Ascending aorta (tissue), 2 donors: ENCODE measurements around the gene PLOD2. TPM values are rescaled to one million over a fixed set of nuclear protein-coding genes. Genes with fewer than 3 reads are reported as not detected.

Experiments used
- DNase-seq, 2 donors: peaks; one replicate each; pipeline ENCODE4 v3.0.0-alpha.2; 2019; ENCODE audit warnings: low spot score in 2 of 2
- H3K27ac ChIP-seq, 2 donors: fragments of 200-600 bp; sonication (generic); one replicate each; pipeline ENCODE4 v1.5.1; 2016 to 2017; ENCODE audit warnings: mild to moderate bottlenecking in 1 of 2
- H3K27me3 ChIP-seq: fragments of 200-600 bp; sonication (generic); one replicate; pipeline ENCODE4 v1.5.1; 2017
- H3K36me3 ChIP-seq, 2 donors: fragments of 200-600 bp; sonication (generic); one replicate each; pipeline ENCODE4 v1.5.1; 2016
- H3K4me1 ChIP-seq, 2 donors: fragments of 200-600 bp; sonication (generic); one replicate each; pipeline ENCODE4 v1.5.1; 2016 to 2017; ENCODE audit warnings: mild to moderate bottlenecking in 1 of 2
- H3K4me3 ChIP-seq, 2 donors: fragments of 200-600 bp; sonication (generic); one replicate each; pipeline ENCODE4 v1.5.1; 2016 to 2017; ENCODE audit warnings: mild to moderate bottlenecking in 1 of 2
- H3K9me3 ChIP-seq, 2 donors: fragments of 200-600 bp; sonication (generic); one replicate each; pipeline ENCODE4 v1.5.1; 2016
- CTCF ChIP-seq, 3 experiments: fragments of 200-600 bp in 2 of 3; fragments of 450-650 bp in 1 of 3; sonication (generic) in 2 of 3; IDR thresholded peaks; one replicate each; pipeline ENCODE4 v1.5.1; 2016 to 2019; ENCODE audit warnings: antibody characterized with exemption in 3 of 3, mild to moderate bottlenecking in 1 of 3, moderate library complexity in 1 of 3
- intact Hi-C: fragments of 100-400 bp; cut with DNase I; formaldehyde crosslinking; loops from one replicate; pipeline ENCODE4 v1.15.1; 2023
- total RNA-seq: library from RNA; depleted of rRNA; stranded (reverse); fragments of >200 nt; gene quantifications from one replicate; pipeline ENCODE4 v1.1.0, GENCODE V29; 2016

Gene PLOD2
- total RNA-seq, 1 donor from 2014 or later, result 41.3 TPM

GRCh38 chr3:146196789-146197188 is 35.8 kb upstream of the PLOD2 start:
- no peak overlapping the region for H3K27ac ChIP-seq
- no peaks in the 10 kb centered on the region for H3K9me3 ChIP-seq
- no peak overlapping the region for H3K4me3 ChIP-seq
- intact Hi-C loops, result no loop called here
- DNase-seq, result no peak
- no peak for TF ChIP-seq CTCF (IDR thresholded peaks at IDR 0.05)
- no peaks in the 10 kb centered on the region for H3K27me3 ChIP-seq
- peaks cover 17 to 25% of the 10 kb centered on the region in 2 donors for H3K36me3 ChIP-seq
- H3K4me1 ChIP-seq, result peaks cover 13 to 15% of the 10 kb centered on the region in 2 donors

- no peak for TF ChIP-seq CTCF (IDR thresholded peaks at IDR 0.05)
- H3K9me3 ChIP-seq, result no peaks in the 10 kb centered on the region
- DNase-seq, result no peak
- peaks cover 17 to 19% of the 10 kb centered on the region in 2 donors for H3K36me3 ChIP-seq
- no peaks in the 10 kb centered on the region for H3K27me3 ChIP-seq
- H3K4me3 ChIP-seq, result no peak overlapping the region
- intact Hi-C loops, result no loop called here
- H3K27ac ChIP-seq, result peak overlapping the region; percentile 47 to 63
- H3K4me1 ChIP-seq, result peaks cover 9 to 15% of the 10 kb centered on the region in 2 donors
Observed at GRCh38 chr3:146195605-146196004, 34.6 kb upstream of the PLOD2 start.

- Histone ChIP-seq H3K9me3 (no peaks in the 10 kb centered on the region), H3K27ac (peak overlapping the region; percentile 47 to 63), H3K36me3 (peaks cover 17 to 25% of the 10 kb centered on the region in 2 donors), H3K4me3 (peak overlapping the region in 1 of 2 donors; percentile 7), H3K27me3 (no peaks in the 10 kb centered on the region), H3K4me1 (peaks cover 7 to 15% of the 10 kb centered on the region in 2 donors)
- no peak for DNase-seq
- TF ChIP-seq CTCF (IDR thresholded peaks at IDR 0.05), result no peak
- intact Hi-C loops, result no loop called here
Observed at GRCh38 chr3:146195030-146195429, 34.0 kb upstream of the PLOD2 start.

GRCh38 chr3:146191051-146191450 is 30.1 kb upstream of the PLOD2 start:
- DNase-seq, result no peak
- H3K9me3 ChIP-seq, result no peaks in the 10 kb centered on the region
- no peaks in the 10 kb centered on the region for H3K27me3 ChIP-seq
- H3K36me3 ChIP-seq, result peaks cover 16 to 25% of the 10 kb centered on the region in 2 donors
- H3K27ac ChIP-seq, result no peak overlapping the region
- peaks cover 7 to 13% of the 10 kb centered on the region in 2 donors for H3K4me1 ChIP-seq
- H3K4me3 ChIP-seq, result no peak overlapping the region
- TF ChIP-seq CTCF (IDR thresholded peaks at IDR 0.05), result no peak
- intact Hi-C loops, result no loop called here

- TF ChIP-seq CTCF (IDR thresholded peaks at IDR 0.05), result peak; percentile 54 to 77 (median 76)
- Histone ChIP-seq H3K9me3 (no peaks in the 10 kb centered on the region), H3K4me1 (no peaks in the 10 kb centered on the region), H3K27ac (no peak overlapping the region), H3K36me3 (peaks cover 13 to 19% of the 10 kb centered on the region in 2 donors), H3K27me3 (no peaks in the 10 kb centered on the region), H3K4me3 (no peak overlapping the region)
- DNase-seq, result no peak
- intact Hi-C loops, result loop anchor here (1.0 to 5.0 kb wide), 3 partner anchors 37 to 138 kb away; no protein-coding TSS in a partner anchor
Observed at GRCh38 chr3:146189519-146190173, 28.7 kb upstream of the PLOD2 start.
